CD4-positive, alpha-beta memory T cell (primary cell): ENCODE results near the gene CCL13. TPM values are rescaled to one million over a fixed set of nuclear protein-coding genes. Genes with fewer than 3 reads are reported as not detected.

Experiments
- CTCF ChIA-PET: fragments of 350-600 bp; sonication (Branson Sonifier 250); formaldehyde crosslinking; loops from one replicate; lab custom pipeline; 2021; ENCODE audit warnings: inconsistent platforms; ENCODE audit not compliant: partially characterized antibody; lab: Charles Lee
- POLR2A ChIA-PET: fragments of 350-600 bp; sonication (Branson Sonifier 250); formaldehyde crosslinking; loops from one replicate; lab custom pipeline; 2021; ENCODE audit not compliant: partially characterized antibody; lab: Charles Lee
- DNase-seq, 5 donors: peaks; one replicate each; pipeline versions ENCODE4 v3.0.0 to v3.0.0-alpha.2; 2020 to 2022; ENCODE audit warnings: mixed read lengths in 1 of 5
- H3K27ac ChIP-seq: one replicate; pipeline ENCODE4 v1.7.0; 2013; ENCODE audit warnings: low read depth, low read length
- H3K27me3 ChIP-seq: 2 replicates; pipeline ENCODE4 v1.7.0; 2013; ENCODE audit warnings: mild to moderate bottlenecking, low read length, moderate library complexity; ENCODE audit not compliant: insufficient read depth
- H3K36me3 ChIP-seq: 2 replicates; pipeline ENCODE4 v1.7.0; 2013; ENCODE audit warnings: mild to moderate bottlenecking, low read length, moderate library complexity; ENCODE audit not compliant: insufficient read depth
- H3K4me1 ChIP-seq: 2 replicates; pipeline ENCODE4 v1.7.0; 2013; ENCODE audit warnings: mild to moderate bottlenecking, low read length, moderate library complexity; ENCODE audit not compliant: insufficient read depth
- H3K4me3 ChIP-seq, 2 donors: one replicate each; pipeline ENCODE4 v1.7.0; 2013; ENCODE audit warnings: low read length in 2 of 2, mild to moderate bottlenecking in 1 of 2
- H3K9me3 ChIP-seq, 2 donors: one replicate each; pipeline ENCODE4 v1.7.0; 2013; ENCODE audit warnings: low read length in 2 of 2, control low read depth in 1 of 2; ENCODE audit not compliant: control insufficient read depth in 1 of 2
- H3K27ac Mint-ChIP-seq, 7 donors: one replicate each; pipeline ENCODE4 v1.8.0; 2020 to 2021; ENCODE audit warnings: mixed read lengths in 7 of 7, mild to moderate bottlenecking in 6 of 7, inconsistent platforms in 3 of 7, moderate library complexity in 3 of 7
- H3K27me3 Mint-ChIP-seq, 2 donors: one replicate each; pipeline ENCODE4 v1.8.0; 2020 to 2021; ENCODE audit warnings: mixed read lengths in 2 of 2
- H3K36me3 Mint-ChIP-seq, 2 donors: one replicate each; pipeline ENCODE4 v1.8.0; 2020 to 2021; ENCODE audit warnings: mixed read lengths in 2 of 2, inconsistent platforms in 1 of 2, mild to moderate bottlenecking in 1 of 2
- H3K4me1 Mint-ChIP-seq, 4 donors: one replicate each; pipeline ENCODE4 v1.8.0; 2020 to 2021; ENCODE audit warnings: mixed read lengths in 4 of 4, mild to moderate bottlenecking in 1 of 4
- H3K4me3 Mint-ChIP-seq, 8 donors: one replicate each; pipeline ENCODE4 v1.8.0; 2020 to 2021; ENCODE audit warnings: mixed read lengths in 8 of 8, mild to moderate bottlenecking in 7 of 8, moderate library complexity in 6 of 8, inconsistent platforms in 3 of 8
- H3K9me3 Mint-ChIP-seq, 8 donors: one replicate each; pipeline ENCODE4 v1.8.0; 2020 to 2021; ENCODE audit warnings: mixed read lengths in 8 of 8, mild to moderate bottlenecking in 5 of 8, inconsistent platforms in 3 of 8, moderate library complexity in 1 of 8
- intact Hi-C: fragments of 100-400 bp; cut with micrococcal nuclease; formaldehyde crosslinking; loops from one replicate; pipeline ENCODE4 v1.15.1; 2023
- polyA plus RNA-seq, 2 donors: library from polyadenylated mRNA; unstranded; fragments of 300-500 nt; fragmentation: Illumina TruSeq; gene quantifications; one replicate each; pipeline ENCODE4 v1.2.3, GENCODE V29; 2021
- total RNA-seq, 2 experiments: library from RNA; stranded (reverse); gene quantifications; one replicate each; pipeline ENCODE4 v1.2.3, GENCODE V29; 2021

CCL13 gene
- total and polyA plus RNA-seq, 4 experiments from 2014 or later = not detected

GRCh38 chr17:34406226-34406625 is 49.9 kb downstream of the CCL13 start:
- no peak for DNase-seq
- Histone ChIP-seq H3K36me3 (no peaks in the 10 kb centered on the region), H3K4me3 (no peak overlapping the region), H3K9me3 (no peaks in the 10 kb centered on the region), H3K4me1 (no peaks in the 10 kb centered on the region), H3K27me3 (no peaks in the 10 kb centered on the region), H3K27ac (no peak overlapping the region)
- intact Hi-C loops = no loop called here
- Mint-ChIP-seq H3K4me1 (peaks cover 0 to 3% (median 0%) of the 10 kb centered on the region in 4 donors), H3K9me3 (peaks cover 0 to 3% (median 0%) of the 10 kb centered on the region in 8 donors), H3K27ac (no peak overlapping the region), H3K27me3 (peaks cover 18 to 24% of the 10 kb centered on the region in 2 donors), H3K36me3 (no peaks in the 10 kb centered on the region), H3K4me3 (no peak overlapping the region)
- ChIA-PET CTCF (no interaction called here), POLR2A (no interaction called here)

Other genes with a start within 250 kb of the CCL13 start
- gene CCL2, start 101.2 kb upstream of the CCL13 start, total RNA-seq = 10 to 100 TPM; 16.7 to 20.7 TPM
- not detected for gene CCL2, start 101.2 kb upstream of the CCL13 start, polyA plus RNA-seq
- not detected for gene CCL7, start 86.3 kb upstream of the CCL13 start, total RNA-seq
- gene CCL7, start 86.3 kb upstream of the CCL13 start, polyA plus RNA-seq = not detected
- not detected for gene CCL11, start 70.7 kb upstream of the CCL13 start, total RNA-seq
- gene CCL11, start 70.7 kb upstream of the CCL13 start, polyA plus RNA-seq = not detected
- not detected for gene CCL8, start 37.0 kb upstream of the CCL13 start, total RNA-seq
- gene CCL8, start 37.0 kb upstream of the CCL13 start, polyA plus RNA-seq = not detected
- gene CCL1, start 6.8 kb downstream of the CCL13 start, total RNA-seq = not detected
- not detected for gene CCL1, start 6.8 kb downstream of the CCL13 start, polyA plus RNA-seq
- under 1 TPM; 0.23 to 0.42 TPM for gene TMEM132E, start 223.1 kb downstream of the CCL13 start, total RNA-seq
- under 1 TPM; 0.11 to 0.13 TPM for gene TMEM132E, start 223.1 kb downstream of the CCL13 start, polyA plus RNA-seq